K562 (cell line): Measurements from ENCODE around the gene ZBTB48. TPM values are rescaled to one million over a fixed set of nuclear protein-coding genes. Genes with fewer than 3 reads are reported as not detected.

Experiments
- ATF7 ChIP-seq: fragments of 450-650 bp; IDR thresholded peaks from 2 replicates; pipeline ENCODE4 v1.7.1; 2014; ENCODE audit warnings: mild to moderate bottlenecking, moderate library complexity
- ESRRB ChIP-seq: fragments of 250-450 bp; sonication (Bioruptor Pico); IDR thresholded peaks from 2 replicates; pipeline ENCODE4 v1.5.0; 2020; ENCODE audit warnings: mild to moderate bottlenecking, moderate library complexity, borderline replicate concordance
- HNRNPK ChIP-seq: fragments of 200-400 bp; formaldehyde crosslinking; IDR thresholded peaks from one replicate; pipeline ENCODE4 v1.6.1; 2018; ENCODE audit warnings: mild to moderate bottlenecking, low read depth, low read length; ENCODE audit not compliant: poor library complexity, severe bottlenecking
- HNRNPLL ChIP-seq: fragments of 200-400 bp; formaldehyde crosslinking; IDR thresholded peaks from 2 replicates; pipeline ENCODE4 v1.6.1; 2017; ENCODE audit warnings: low read length, low read depth, mild to moderate bottlenecking; ENCODE audit not compliant: poor library complexity, severe bottlenecking
- KHSRP ChIP-seq: fragments of 450-650 bp; IDR thresholded peaks from 2 replicates; pipeline ENCODE4 v1.6.1; 2017
- MBD1 ChIP-seq: fragments of 250-450 bp; sonication (Bioruptor Pico); IDR thresholded peaks from 2 replicates; pipeline ENCODE4 v1.8.0; 2022; ENCODE audit warnings: inconsistent platforms
- MCM7 ChIP-seq, 2 experiments: fragments of 450-650 bp; IDR thresholded peaks; 2 replicates each; pipeline ENCODE4 v1.6.1; 2016 to 2018
- MED1 ChIP-seq: sonication (generic); formaldehyde crosslinking; IDR thresholded peaks from 2 replicates; pipeline ENCODE4 v1.8.1; 2023; ENCODE audit warnings: missing genetic modification reagents, borderline replicate concordance
- NBN ChIP-seq: fragments of 450-650 bp; IDR thresholded peaks from 2 replicates; pipeline ENCODE4 v1.6.1; 2016; ENCODE audit warnings: low read depth, mild to moderate bottlenecking
- NFATC3 ChIP-seq: fragments of 450-650 bp; IDR thresholded peaks from 2 replicates; pipeline ENCODE4 v1.6.1; 2017; ENCODE audit warnings: mild to moderate bottlenecking
- NR2C2 ChIP-seq, 2 experiments: fragments of 200-800 bp in 1 of 2; sonication (Bioruptor generic) in 1 of 2; sonication (generic) in 1 of 2; formaldehyde crosslinking in 1 of 2; IDR thresholded peaks; 2 replicates each; pipeline versions ENCODE4 v1.6.1 to v1.8.0; 2016 to 2022; ENCODE audit warnings: mild to moderate bottlenecking in 1 of 2, missing compliant biosample characterization in 1 of 2, missing genetic modification characterization in 1 of 2, missing genetic modification reagents in 1 of 2
- NR4A1 ChIP-seq, 2 experiments: fragments of 250-450 bp in 1 of 2; fragments of 450-650 bp in 1 of 2; sonication (Bioruptor Pico) in 1 of 2; IDR thresholded peaks; 2 replicates each; pipeline versions ENCODE4 v1.4.0 to v1.6.1; 2016 to 2020; ENCODE audit warnings: mild to moderate bottlenecking in 2 of 2, missing compliant biosample characterization in 1 of 2, missing genetic modification characterization in 1 of 2, moderate library complexity in 1 of 2
- PHB ChIP-seq: fragments of 250-450 bp; sonication (Bioruptor Pico); IDR thresholded peaks from 2 replicates; pipeline ENCODE4 v1.5.0; 2021
- RUNX1 ChIP-seq: sonication (generic); IDR thresholded peaks from 2 replicates; pipeline ENCODE4 v1.6.1; 2016; ENCODE audit warnings: antibody characterized with exemption, low read depth
- SFPQ ChIP-seq: fragments of 200-400 bp; formaldehyde crosslinking; IDR thresholded peaks from 2 replicates; pipeline ENCODE4 v1.6.1; 2017; ENCODE audit warnings: mild to moderate bottlenecking, low read depth, low read length, moderate library complexity
- SUPT5H ChIP-seq: fragments of 450-650 bp; IDR thresholded peaks from 2 replicates; pipeline ENCODE4 v1.6.1; 2016
- TBL1XR1 ChIP-seq, 2 experiments: IDR thresholded peaks; 2 replicates each; pipeline ENCODE4 v1.6.1; 2012; ENCODE audit warnings: improper control_type of control experiment in 2 of 2, low read length in 2 of 2, mild to moderate bottlenecking in 1 of 2
- YY1 ChIP-seq, 3 experiments: IDR thresholded peaks; 2 replicates each; pipeline ENCODE4 v1.6.1; 2011; ENCODE audit warnings: low read length in 2 of 3, mild to moderate bottlenecking in 2 of 3, moderate library complexity in 2 of 3, borderline replicate concordance in 1 of 3, control low read depth in 1 of 3, low read depth in 1 of 3; ENCODE audit not compliant: insufficient read depth in 3 of 3, insufficient replicate concordance in 2 of 3, control insufficient read depth in 1 of 3, insufficient read length in 1 of 3; ENCODE audit errors: extremely low read depth in 1 of 3
- ZFX ChIP-seq: sonication (generic); formaldehyde crosslinking; IDR thresholded peaks from 2 replicates; pipeline ENCODE4 v1.8.0; 2022; ENCODE audit warnings: mild to moderate bottlenecking, missing genetic modification reagents, moderate library complexity
- ZNF232 ChIP-seq: sonication (generic); formaldehyde crosslinking; IDR thresholded peaks from 2 replicates; pipeline ENCODE4 v1.8.0; 2022; ENCODE audit warnings: mild to moderate bottlenecking, missing genetic modification reagents
- ZNF395 ChIP-seq: fragments of 200-800 bp; sonication (Bioruptor generic); IDR thresholded peaks from 2 replicates; pipeline ENCODE4 v1.6.1; 2017; ENCODE audit warnings: missing genetic modification characterization, missing compliant biosample characterization
- polyA plus RNA-seq, 8 experiments: library from polyadenylated mRNA; depleted of rRNA in 4 of 8; stranded (reverse) in 5 of 8; unstranded in 3 of 8; fragments of >200 nt; fragmentation: Nextera tagmentation in 2 of 8; fragmentation: Illumina TruSeq in 1 of 8; extraction: Ambion mirVana in 2 of 8; extraction: Trizol in 1 of 8; gene quantifications; 2 replicates each; pipeline versions ENCODE4 v1.2.1 to v1.2.3, GENCODE V29; 2011 to 2014; ENCODE audit warnings: inconsistent platforms in 1 of 8, missing spikeins in 1 of 8
- total RNA-seq, 7 experiments: library from RNA; depleted of rRNA in 6 of 7; stranded (reverse); fragments of >200 nt in 6 of 7; fragmentation: Illumina TruSeq in 2 of 7; extraction: Trizol in 2 of 7; gene quantifications; 2 replicates each; pipeline versions ENCODE4 v1.2.1 to v1.2.3, GENCODE V29; 2011 to 2021; ENCODE audit warnings: low replicate concordance in 1 of 7

Gene ZBTB48
- total and polyA plus RNA-seq, 9 of the 15 experiments (the other 6 are each of a cell fraction or from before 2014, with no cell fraction given), result 1.9 to 66.9 (median 29.5) TPM

- no peak for TF ChIP-seq NR4A1 (CRISPR knock-in tag; IDR thresholded peaks at IDR 0.05)
- 0 out of 2 replicates have a peak, but pooled peaks have one; percentile 21 for TF ChIP-seq NR4A1 (tag; IDR thresholded peaks at IDR 0.05)
- TF ChIP-seq NR2C2 (CRISPR knock-in tag; IDR thresholded peaks at IDR 0.05), result no peak
- peak; percentile 89 for TF ChIP-seq NR2C2 (tag; IDR thresholded peaks at IDR 0.05)
- TF ChIP-seq TBL1XR1 (IDR thresholded peaks at IDR 0.05; ENCODE audit: low read length in 2 of 2), result peak; percentile 26 to 85; a peak in 3 of 4 replicates
- TF ChIP-seq ZNF395, result no peak
- no peak for TF ChIP-seq KHSRP
- peak; percentile 88 to 97 (median 96) for TF ChIP-seq YY1 (IDR thresholded peaks at IDR 0.05; ENCODE audit: borderline replicate concordance in 1 of 3, control insufficient read depth in 1 of 3, extremely low read depth in 1 of 3, insufficient read depth in 3 of 3, insufficient read length in 1 of 3, insufficient replicate concordance in 2 of 3, low read depth in 1 of 3, low read length in 2 of 3)
- TF ChIP-seq PHB (CRISPR knock-in tag), result no peak; the same call in 1 of the 2 replicates
- TF ChIP-seq ATF7, result peak; percentile 80
- TF ChIP-seq ESRRB (CRISPR knock-in tag), result no peak
- TF ChIP-seq NBN, result no peak
- TF ChIP-seq MBD1 (CRISPR knock-in tag), result peak; percentile 92
- no peak for TF ChIP-seq ZNF232 (CRISPR knock-in tag)
- TF ChIP-seq HNRNPLL, result peak; percentile 94
- no peak for TF ChIP-seq NFATC3
- no peak for TF ChIP-seq SFPQ
- peak; percentile 59 for TF ChIP-seq HNRNPK
- no peak; the same call in 1 of the 2 replicates for TF ChIP-seq MED1
- TF ChIP-seq ZFX (CRISPR knock-in tag), result peak; percentile 91
- no peak for TF ChIP-seq MCM7 (IDR thresholded peaks at IDR 0.05)
- peak; percentile 86 for TF ChIP-seq SUPT5H
- peak; percentile 51; the same call in 1 of the 2 replicates for TF ChIP-seq RUNX1
Measured at GRCh38 chr1:6554031-6554906, 25.5 kb upstream of the ZBTB48 start, which contains the start of gene NOL9 (continued).
